ENCODE results near the gene LCE1E.

Gene LCE1E

GRCh38 chr1:152753586-152753985 is 32.5 kb upstream of the LCE1E start:
- no peaks in the 10 kb centered on the region for H3K27me3 ChIP-seq (ENCODE audit: insufficient read depth, low read length, poor library complexity, severe bottlenecking)
- TF ChIP-seq CTCF (conservative IDR thresholded peaks at IDR 0.05; ENCODE audit: low read length), result no peak
- TF ChIP-seq EZH2phosphoT487 (IDR thresholded peaks at IDR 0.05; ENCODE audit: borderline replicate concordance), result no peak
- no peaks in the 10 kb centered on the region for H3K4me1 ChIP-seq (ENCODE audit: insufficient read depth, low read length, poor library complexity, severe bottlenecking)
- no peaks in the 10 kb centered on the region for H4K20me1 ChIP-seq (ENCODE audit: insufficient read depth, low read length, poor library complexity, severe bottlenecking)
- no peaks in the 10 kb centered on the region for H3K9me3 ChIP-seq (ENCODE audit: insufficient read depth, low read depth, low read length)
- no peak overlapping the region for H3K9ac ChIP-seq (ENCODE audit: low read depth, low read length, poor library complexity, severe bottlenecking)
- no peaks in the 10 kb centered on the region for H3K9me2 ChIP-seq (replicated peaks; ENCODE audit: low read depth, low read length)
- H3K4me3 ChIP-seq (ENCODE audit: low read length, poor library complexity, severe bottlenecking), result no peak overlapping the region
- H3K36me3 ChIP-seq (ENCODE audit: insufficient read depth, low read length), result no peaks in the 10 kb centered on the region
- no peak overlapping the region for H2AFZ ChIP-seq (ENCODE audit: low read length)
- H3F3A ChIP-seq (ENCODE audit: low read depth), result no peaks in the 10 kb centered on the region
- H3K4me2 ChIP-seq (ENCODE audit: low read depth, low read length, poor library complexity, severe bottlenecking), result no peak overlapping the region
- H3K79me2 ChIP-seq (ENCODE audit: insufficient read depth, low read length), result no peaks in the 10 kb centered on the region

DNA sequence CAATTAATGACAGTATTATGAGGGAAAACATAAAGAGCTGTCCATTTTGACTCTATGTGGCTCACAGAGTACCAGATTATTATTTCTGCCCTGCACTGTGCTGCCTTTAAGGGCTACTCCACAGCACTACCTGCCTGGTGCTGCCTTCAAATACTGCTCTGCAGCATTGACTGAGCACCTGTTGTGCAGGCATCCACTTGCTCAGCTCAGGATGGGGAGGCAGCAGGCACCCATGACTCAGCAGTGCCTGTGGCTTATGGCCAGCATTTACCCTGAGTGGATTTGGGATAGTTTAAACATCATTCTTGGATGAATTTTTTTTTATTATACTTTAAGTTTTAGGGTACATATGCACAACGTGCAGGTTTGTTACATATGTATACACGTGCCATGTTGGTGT is 29.2 kb upstream of the LCE1E start:
- Histone ChIP-seq H4K20me1 (ENCODE audit: insufficient read depth, low read length, poor library complexity, severe bottlenecking) (no peaks in the 10 kb centered on the region), H3K79me2 (ENCODE audit: insufficient read depth, low read length) (no peaks in the 10 kb centered on the region), H3K27me3 (ENCODE audit: insufficient read depth, low read length, poor library complexity, severe bottlenecking) (no peaks in the 10 kb centered on the region), H3K9me2 (replicated peaks; ENCODE audit: low read depth, low read length) (no peaks in the 10 kb centered on the region), H3K9me3 (ENCODE audit: insufficient read depth, low read depth, low read length) (no peaks in the 10 kb centered on the region), H3K4me3 (ENCODE audit: low read length, poor library complexity, severe bottlenecking) (no peak overlapping the region), H3K4me1 (ENCODE audit: insufficient read depth, low read length, poor library complexity, severe bottlenecking) (no peaks in the 10 kb centered on the region), H2AFZ (ENCODE audit: low read length) (no peak overlapping the region), H3K36me3 (ENCODE audit: insufficient read depth, low read length) (no peaks in the 10 kb centered on the region), H3K9ac (ENCODE audit: low read depth, low read length, poor library complexity, severe bottlenecking) (no peak overlapping the region), H3K4me2 (ENCODE audit: low read depth, low read length, poor library complexity, severe bottlenecking) (no peak overlapping the region), H3F3A (ENCODE audit: low read depth) (no peaks in the 10 kb centered on the region)
- no peak for TF ChIP-seq CTCF (conservative IDR thresholded peaks at IDR 0.05; ENCODE audit: low read length)
- TF ChIP-seq EZH2phosphoT487 (IDR thresholded peaks at IDR 0.05; ENCODE audit: borderline replicate concordance), result no peak

DNA sequence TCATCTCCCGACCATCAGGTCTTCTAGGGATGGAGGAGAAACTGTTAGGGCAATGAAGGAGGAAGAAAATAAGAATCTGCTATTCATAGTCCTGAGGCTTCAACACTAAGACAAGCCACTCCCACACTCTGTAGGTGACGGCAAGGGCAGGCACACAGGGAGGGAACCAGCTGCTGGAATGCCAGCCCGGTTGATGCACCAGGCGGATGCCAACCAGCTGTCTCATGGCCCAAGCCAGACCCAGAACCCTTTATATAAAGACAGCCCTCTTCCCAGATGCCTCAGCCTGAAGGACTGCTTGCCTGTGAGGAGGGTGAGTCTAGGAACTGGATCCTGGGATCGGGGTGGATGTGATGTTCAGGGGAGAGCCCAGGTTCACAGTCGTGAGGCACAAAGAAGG is 28.3 kb upstream of the LCE1E start, which contains the start of gene KPRP:
Gene KPRP, plus strand, starts transcription at position 279 of the 400 bp plus-strand sequence. CDS start 1,564 bp downstream, outside the sequence.
- no peaks in the 10 kb centered on the region for H3K4me1 ChIP-seq (ENCODE audit: insufficient read depth, low read length, poor library complexity, severe bottlenecking)
- H3K4me2 ChIP-seq (ENCODE audit: low read depth, low read length, poor library complexity, severe bottlenecking), result no peak within 1 kb of the TSS
- H3K9me3 ChIP-seq (ENCODE audit: insufficient read depth, low read depth, low read length), result no peaks in the 10 kb centered on the region
- H3K79me2 ChIP-seq (ENCODE audit: insufficient read depth, low read length), result no peaks in the 10 kb centered on the region
- H3K9ac ChIP-seq (ENCODE audit: low read depth, low read length, poor library complexity, severe bottlenecking), result no peak within 1 kb of the TSS
- H3K9me2 ChIP-seq (replicated peaks; ENCODE audit: low read depth, low read length), result no peaks in the 10 kb centered on the region
- H3K27me3 ChIP-seq (ENCODE audit: insufficient read depth, low read length, poor library complexity, severe bottlenecking), result no peaks in the 10 kb centered on the region
- no peak within 1 kb of the TSS for H2AFZ ChIP-seq (ENCODE audit: low read length)
- H4K20me1 ChIP-seq (ENCODE audit: insufficient read depth, low read length, poor library complexity, severe bottlenecking), result no peaks in the 10 kb centered on the region
- H3K4me3 ChIP-seq (ENCODE audit: low read length, poor library complexity, severe bottlenecking), result no peak within 1 kb of the TSS
- TF ChIP-seq CTCF (conservative IDR thresholded peaks at IDR 0.05; ENCODE audit: low read length) (no peak), EZH2phosphoT487 (IDR thresholded peaks at IDR 0.05; ENCODE audit: borderline replicate concordance) (no peak)
- H3K36me3 ChIP-seq (ENCODE audit: insufficient read depth, low read length), result no peaks in the 10 kb centered on the region
- H3F3A ChIP-seq (ENCODE audit: low read depth), result no peaks in the 10 kb centered on the region

Data from Loucy (cell line).